Stimulated activated memory B cell treated with anti-CD40 and anti-IgM and Interleukin-4, amounts not matched to agents 10 μg/mL and 1 μg/mL and 100 μg/mL, for 72 hours (primary cell): ENCODE results near the gene ASB2.

Source experiments
- ATAC-seq: fragments of 150-1000 bp; cut with Tn5 transposase; 2 replicates; pipeline ENCODE4 v1.10.0; 2021
- H3K27ac Mint-ChIP-seq: one replicate; pipeline ENCODE4 v1.8.0; 2022; ENCODE audit warnings: mild to moderate bottlenecking, mixed read lengths
- H3K27me3 Mint-ChIP-seq: one replicate; pipeline ENCODE4 v1.8.0; 2022; ENCODE audit warnings: mixed read lengths
- H3K36me3 Mint-ChIP-seq: one replicate; pipeline ENCODE4 v1.8.0; 2022; ENCODE audit warnings: mixed read lengths
- H3K4me1 Mint-ChIP-seq: one replicate; pipeline ENCODE4 v1.8.0; 2022; ENCODE audit warnings: mixed read lengths
- H3K4me3 Mint-ChIP-seq: one replicate; pipeline ENCODE4 v1.8.0; 2022; ENCODE audit warnings: mild to moderate bottlenecking, moderate library complexity, mixed read lengths
- H3K9me3 Mint-ChIP-seq: one replicate; pipeline ENCODE4 v1.8.0; 2022; ENCODE audit warnings: mixed read lengths

ASB2 gene

GRCh38 chr14:93928184-93929047 lies 48.0 kb downstream of the ASB2 start:
- no peak overlapping the region for H3K27ac Mint-ChIP-seq
- H3K4me3 Mint-ChIP-seq, result no peak overlapping the region
- ATAC-seq, result no peak
- H3K27me3 Mint-ChIP-seq, result peaks cover 9% of the 10 kb centered on the region
- no peaks in the 10 kb centered on the region for H3K9me3 Mint-ChIP-seq
- no peaks in the 10 kb centered on the region for H3K36me3 Mint-ChIP-seq
- H3K4me1 Mint-ChIP-seq, result no peaks in the 10 kb centered on the region

GRCh38 chr14:93927800-93928145 lies 48.6 kb downstream of the ASB2 start:
- no peak for ATAC-seq
- no peak overlapping the region for H3K27ac Mint-ChIP-seq
- H3K4me3 Mint-ChIP-seq, result no peak overlapping the region
- H3K4me1 Mint-ChIP-seq, result no peaks in the 10 kb centered on the region
- H3K9me3 Mint-ChIP-seq, result no peaks in the 10 kb centered on the region
- peaks cover 9% of the 10 kb centered on the region for H3K27me3 Mint-ChIP-seq
- no peaks in the 10 kb centered on the region for H3K36me3 Mint-ChIP-seq

GRCh38 chr14:93926873-93927799 lies 49.2 kb downstream of the ASB2 start, which contains the start of gene FAM181A:
TSS of gene FAM181A (plus strand) at chr14:93927344. CDS start at chr14:93928286, 942 bp downstream.
- peaks cover 9% of the 10 kb centered on the region for H3K27me3 Mint-ChIP-seq
- H3K27ac Mint-ChIP-seq, result no peak within 1 kb of the TSS
- H3K36me3 Mint-ChIP-seq, result no peaks in the 10 kb centered on the region
- ATAC-seq, result peak; percentile 43
- no peaks in the 10 kb centered on the region for H3K9me3 Mint-ChIP-seq
- H3K4me1 Mint-ChIP-seq, result no peaks in the 10 kb centered on the region
- no peak within 1 kb of the TSS for H3K4me3 Mint-ChIP-seq

- Mint-ChIP-seq H3K9me3 (no peaks in the 10 kb centered on the region), H3K27ac (no peak overlapping the region), H3K4me3 (no peak overlapping the region), H3K27me3 (peaks cover 9% of the 10 kb centered on the region), H3K4me1 (no peaks in the 10 kb centered on the region), H3K36me3 (no peaks in the 10 kb centered on the region)
- no peak for ATAC-seq
Observed at GRCh38 chr14:93926245-93926872, 50.0 kb downstream of the ASB2 start.

- Mint-ChIP-seq H3K4me3 (no peak overlapping the region), H3K27ac (no peak overlapping the region), H3K9me3 (no peaks in the 10 kb centered on the region), H3K4me1 (no peaks in the 10 kb centered on the region), H3K27me3 (peaks cover 9% of the 10 kb centered on the region), H3K36me3 (no peaks in the 10 kb centered on the region)
- ATAC-seq, result no peak
Observed at GRCh38 chr14:93925374-93925895, 50.9 kb downstream of the ASB2 start.

- H3K4me3 Mint-ChIP-seq, result no peak overlapping the region
- ATAC-seq, result no peak
- peaks cover 9% of the 10 kb centered on the region for H3K27me3 Mint-ChIP-seq
- H3K27ac Mint-ChIP-seq, result no peak overlapping the region
- H3K4me1 Mint-ChIP-seq, result no peaks in the 10 kb centered on the region
- H3K36me3 Mint-ChIP-seq, result no peaks in the 10 kb centered on the region
- peaks cover under 1% of the 10 kb centered on the region for H3K9me3 Mint-ChIP-seq
Observed at GRCh38 chr14:93924592-93925355, 51.6 kb downstream of the ASB2 start.

- Mint-ChIP-seq H3K4me1 (no peaks in the 10 kb centered on the region), H3K36me3 (no peaks in the 10 kb centered on the region), H3K27me3 (no peaks in the 10 kb centered on the region), H3K27ac (no peak overlapping the region), H3K9me3 (peaks cover 3% of the 10 kb centered on the region), H3K4me3 (no peak overlapping the region)
- ATAC-seq, result no peak
Observed at GRCh38 chr14:93923626-93924025, 52.7 kb downstream of the ASB2 start.

GRCh38 chr14:93921001-93921806 lies 55.2 kb downstream of the ASB2 start:
- Mint-ChIP-seq H3K9me3 (peaks cover 3% of the 10 kb centered on the region), H3K27ac (no peak overlapping the region), H3K27me3 (peaks cover 9% of the 10 kb centered on the region), H3K36me3 (no peaks in the 10 kb centered on the region), H3K4me3 (no peak overlapping the region), H3K4me1 (no peaks in the 10 kb centered on the region)
- no peak for ATAC-seq

- Mint-ChIP-seq H3K36me3 (no peaks in the 10 kb centered on the region), H3K27ac (no peak overlapping the region), H3K4me3 (no peak overlapping the region)
Observed at GRCh38 chr14:93917141-93917540, 59.2 kb downstream of the ASB2 start.

DNA sequence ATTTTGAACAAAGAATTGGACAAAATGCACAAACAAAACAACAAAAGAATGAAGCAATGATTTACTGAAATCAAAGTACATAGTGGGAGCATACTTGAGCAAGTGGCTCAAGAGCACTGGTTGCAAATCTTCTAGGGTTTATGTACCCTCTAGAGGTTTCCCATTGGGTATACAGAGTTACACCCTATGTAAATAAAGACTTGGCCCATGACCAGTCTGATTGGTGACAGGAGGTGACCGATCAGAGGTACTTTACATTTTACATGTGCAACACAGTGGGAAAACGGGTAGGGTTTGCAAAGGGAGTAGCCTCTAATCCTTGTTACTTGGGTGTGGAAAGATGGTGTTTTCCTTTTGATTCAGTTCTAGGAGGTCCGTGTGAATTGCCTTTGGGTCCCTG lies 59.9 kb downstream of the ASB2 start:
- Mint-ChIP-seq H3K4me3 (no peak overlapping the region), H3K36me3 (no peaks in the 10 kb centered on the region), H3K9me3 (peaks cover 7% of the 10 kb centered on the region), H3K27ac (no peak overlapping the region), H3K4me1 (no peaks in the 10 kb centered on the region), H3K27me3 (peaks cover 33% of the 10 kb centered on the region)
- ATAC-seq, result no peak

More at GRCh38 chr14:93917141-93917540, 59.2 kb downstream of the ASB2 start:
- no peak for ATAC-seq
- no peaks in the 10 kb centered on the region for H3K4me1 Mint-ChIP-seq
- H3K9me3 Mint-ChIP-seq, result peaks cover 7% of the 10 kb centered on the region
- H3K27me3 Mint-ChIP-seq, result peaks cover 33% of the 10 kb centered on the region

- Mint-ChIP-seq H3K27me3 (peaks cover 37% of the 10 kb centered on the region), H3K36me3 (no peaks in the 10 kb centered on the region), H3K27ac (no peak overlapping the region), H3K4me3 (no peak overlapping the region), H3K9me3 (peaks cover 7% of the 10 kb centered on the region), H3K4me1 (no peaks in the 10 kb centered on the region)
- no peak for ATAC-seq
Observed at GRCh38 chr14:93915800-93916199, 60.6 kb downstream of the ASB2 start.

- peaks cover 7% of the 10 kb centered on the region for H3K9me3 Mint-ChIP-seq
- no peaks in the 10 kb centered on the region for H3K4me1 Mint-ChIP-seq
- peaks cover 43% of the 10 kb centered on the region for H3K27me3 Mint-ChIP-seq
- no peaks in the 10 kb centered on the region for H3K36me3 Mint-ChIP-seq
- ATAC-seq, result no peak
- no peak overlapping the region for H3K4me3 Mint-ChIP-seq
- H3K27ac Mint-ChIP-seq, result no peak overlapping the region
Observed at GRCh38 chr14:93915070-93915705, 61.2 kb downstream of the ASB2 start.

DNA sequence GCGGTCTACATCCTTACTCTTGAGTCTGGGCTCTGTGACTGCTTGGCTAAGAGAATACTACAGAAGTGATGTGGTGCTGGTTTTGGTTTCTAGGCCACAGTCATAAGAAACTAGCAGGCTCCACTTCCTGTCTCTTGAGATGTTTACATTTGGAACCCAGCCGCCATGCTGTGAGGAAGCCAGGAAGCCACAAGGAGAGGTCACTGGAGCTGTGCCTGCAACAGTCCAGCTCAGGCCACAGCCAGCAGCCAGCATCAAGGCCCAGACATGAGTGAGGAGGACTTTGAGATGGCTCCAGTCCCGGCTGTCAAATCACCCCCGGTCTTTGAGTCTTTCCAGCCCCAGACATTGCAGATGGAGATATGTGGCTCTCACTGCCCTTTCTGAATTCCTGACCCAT lies 62.1 kb downstream of the ASB2 start:
- no peak for ATAC-seq
- Mint-ChIP-seq H3K27me3 (peaks cover 43% of the 10 kb centered on the region), H3K36me3 (no peaks in the 10 kb centered on the region), H3K4me1 (no peaks in the 10 kb centered on the region), H3K9me3 (peaks cover 4% of the 10 kb centered on the region), H3K27ac (no peak overlapping the region), H3K4me3 (no peak overlapping the region)
